Suprapubic skin (tissue), 4 donors: ENCODE results near the gene VIPAS39.

Source experiments
- CTCF ChIP-seq, 2 donors: fragments of 200-600 bp in 1 of 2; fragments of 450-650 bp in 1 of 2; sonication (generic) in 1 of 2; IDR thresholded peaks; one replicate each; pipeline ENCODE4 v1.5.1; 2016 to 2019; ENCODE audit warnings: antibody characterized with exemption in 2 of 2, mild to moderate bottlenecking in 1 of 2, moderate library complexity in 1 of 2
- EP300 ChIP-seq: sonication (generic); formaldehyde crosslinking; IDR thresholded peaks from one replicate; pipeline ENCODE4 v1.6.1; 2017; ENCODE audit warnings: antibody characterized with exemption
- POLR2A ChIP-seq, 2 donors: fragments of 450-650 bp; IDR thresholded peaks; one replicate each; pipeline ENCODE4 v1.6.1; 2017; ENCODE audit warnings: antibody characterized with exemption in 2 of 2, mild to moderate bottlenecking in 2 of 2, moderate library complexity in 2 of 2
- POLR2AphosphoS5 ChIP-seq, 3 donors: sonication (generic); formaldehyde crosslinking; IDR thresholded peaks; one replicate each; pipeline ENCODE4 v1.6.1; 2017; ENCODE audit warnings: antibody characterized with exemption in 3 of 3

GRCh38 chr14:77423423-77423822, 34.0 kb downstream of the VIPAS39 start, which contains the start of gene NOXRED1:
- TF ChIP-seq CTCF (IDR thresholded peaks at IDR 0.05), result no peak
- TF ChIP-seq POLR2AphosphoS5 (IDR thresholded peaks at IDR 0.05), result no peak
- no peak for TF ChIP-seq POLR2A (IDR thresholded peaks at IDR 0.05)
- no peak for TF ChIP-seq EP300
